Ovary (tissue), 3 donors: ENCODE results near the gene C17orf100.

ENCODE experiments used
- CTCF ChIP-seq, 3 donors: fragments of 450-650 bp in 2 of 3; fragments of 200-600 bp in 1 of 3; IDR thresholded peaks; one replicate each; pipeline versions ENCODE4 v1.5.1 to v1.8.0; 2016 to 2022; ENCODE audit warnings: antibody characterized with exemption in 3 of 3, mild to moderate bottlenecking in 1 of 3
- EP300 ChIP-seq: sonication (generic); formaldehyde crosslinking; IDR thresholded peaks from one replicate; pipeline ENCODE4 v1.6.1; 2017; ENCODE audit warnings: antibody characterized with exemption
- POLR2A ChIP-seq: fragments of 450-650 bp; IDR thresholded peaks from one replicate; pipeline ENCODE4 v1.6.1; 2017; ENCODE audit warnings: antibody characterized with exemption, mild to moderate bottlenecking, moderate library complexity
- donor health status: DM: no; HTN: no; CAD: no.

GRCh38 chr17:6670999-6671398 lies 19.4 kb downstream of the C17orf100 start:
- TF ChIP-seq CTCF (IDR thresholded peaks at IDR 0.05), result no peak
- no peak for TF ChIP-seq POLR2A
- no peak for TF ChIP-seq EP300
